ENCODE data around the gene TMEM150B.

Gene TMEM150B

DNA sequence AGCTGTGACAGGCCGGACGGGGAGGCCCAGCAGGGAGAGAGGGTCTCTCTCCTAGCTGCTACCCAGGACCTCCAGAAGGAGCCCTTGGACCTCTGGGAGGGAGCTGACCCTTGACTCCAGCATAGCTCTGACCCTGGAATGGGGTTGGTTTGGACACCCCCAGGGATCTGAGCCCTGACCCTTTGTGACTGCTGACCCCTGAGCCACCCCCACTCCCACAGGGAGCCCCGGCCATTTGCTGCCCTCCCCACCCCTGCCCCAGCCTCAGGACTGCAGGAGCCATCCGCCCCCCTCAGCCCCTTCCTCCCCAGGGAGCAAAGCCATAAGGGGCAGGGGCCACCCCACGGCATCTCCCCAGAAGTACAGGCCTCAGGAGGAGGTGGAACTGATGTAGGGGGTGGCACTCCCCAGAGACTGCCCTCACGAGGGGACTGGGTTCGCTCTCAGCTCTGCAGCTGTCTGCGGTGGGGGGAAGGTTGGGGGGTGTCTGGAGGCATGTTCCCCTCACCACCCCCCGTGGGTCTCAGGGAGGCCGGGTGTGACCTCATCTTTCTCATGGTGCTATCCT is 22.4 kb upstream of the TMEM150B start:
- CTCF ChIA-PET, result no interaction called here
- no peak for DNase-seq
- Mint-ChIP-seq H3K4me3 (no peak overlapping the region), H3K9me3 (no peaks in the 10 kb centered on the region), H3K27me3 (peaks cover 22% of the 10 kb centered on the region), H3K4me1 (peaks cover 15% of the 10 kb centered on the region), H3K27ac (no peak overlapping the region), H3K36me3 (peaks cover 21% of the 10 kb centered on the region)

- H3K27ac Mint-ChIP-seq, result no peak overlapping the region
- DNase-seq, result no peak
- CTCF ChIA-PET, result no interaction called here
- H3K27me3 Mint-ChIP-seq, result peaks cover 16% of the 10 kb centered on the region
- no peaks in the 10 kb centered on the region for H3K9me3 Mint-ChIP-seq
- H3K4me3 Mint-ChIP-seq, result no peak overlapping the region
- peaks cover 11% of the 10 kb centered on the region for H3K4me1 Mint-ChIP-seq
- H3K36me3 Mint-ChIP-seq, result peaks cover 21% of the 10 kb centered on the region
Observed at GRCh38 chr19:55346725-55347441, 21.7 kb upstream of the TMEM150B start.

DNA sequence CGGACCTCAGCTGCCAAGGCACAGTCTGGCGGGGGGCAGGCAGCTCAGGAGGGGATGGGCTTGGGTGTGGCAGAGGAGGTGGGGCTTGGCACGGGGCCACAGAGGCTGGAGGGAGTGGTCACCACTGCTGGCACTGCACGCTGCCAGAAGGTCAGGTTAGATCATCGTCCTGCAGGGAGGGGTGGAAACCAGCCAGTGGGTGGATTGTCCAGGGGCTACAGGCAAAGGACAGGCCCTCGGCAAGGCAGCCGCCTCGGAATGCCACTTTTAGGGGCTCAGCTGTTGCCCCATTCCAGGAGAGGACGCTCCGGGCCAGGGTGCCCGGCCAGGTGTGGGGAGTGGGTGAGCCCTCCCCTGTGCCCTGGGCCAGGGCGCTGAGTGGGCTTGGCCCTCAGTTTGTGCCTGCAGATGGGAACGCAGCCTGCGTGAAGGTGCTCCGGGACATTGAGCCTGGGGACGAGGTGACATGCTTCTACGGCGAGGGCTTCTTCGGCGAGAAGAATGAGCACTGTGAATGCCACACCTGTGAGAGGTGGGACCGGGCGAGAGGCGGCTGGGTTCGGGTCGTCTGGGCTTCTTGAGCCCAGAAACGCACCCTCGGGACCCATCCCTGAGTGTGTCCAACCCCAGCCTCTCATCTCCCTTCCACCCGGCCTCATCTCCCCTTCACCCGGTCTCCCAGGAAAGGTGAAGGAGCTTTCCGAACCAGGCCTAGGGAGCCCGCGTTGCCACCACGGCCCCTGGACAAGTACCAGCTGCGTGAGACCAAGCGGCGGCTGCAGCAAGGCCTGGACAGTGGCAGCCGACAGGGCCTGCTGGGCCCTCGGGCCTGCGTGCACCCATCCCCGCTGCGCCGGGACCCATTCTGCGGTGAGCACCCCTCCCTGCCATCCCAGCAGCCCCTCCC is 20.9 kb upstream of the TMEM150B start:
- H3K27me3 Mint-ChIP-seq, result peaks cover 8% of the 10 kb centered on the region
- CTCF ChIA-PET, result no interaction called here
- no peaks in the 10 kb centered on the region for H3K9me3 Mint-ChIP-seq
- peaks cover 24% of the 10 kb centered on the region for H3K36me3 Mint-ChIP-seq
- H3K27ac Mint-ChIP-seq, result no peak overlapping the region
- H3K4me1 Mint-ChIP-seq, result peaks cover 8% of the 10 kb centered on the region
- no peak overlapping the region for H3K4me3 Mint-ChIP-seq
- no peak for DNase-seq

DNA sequence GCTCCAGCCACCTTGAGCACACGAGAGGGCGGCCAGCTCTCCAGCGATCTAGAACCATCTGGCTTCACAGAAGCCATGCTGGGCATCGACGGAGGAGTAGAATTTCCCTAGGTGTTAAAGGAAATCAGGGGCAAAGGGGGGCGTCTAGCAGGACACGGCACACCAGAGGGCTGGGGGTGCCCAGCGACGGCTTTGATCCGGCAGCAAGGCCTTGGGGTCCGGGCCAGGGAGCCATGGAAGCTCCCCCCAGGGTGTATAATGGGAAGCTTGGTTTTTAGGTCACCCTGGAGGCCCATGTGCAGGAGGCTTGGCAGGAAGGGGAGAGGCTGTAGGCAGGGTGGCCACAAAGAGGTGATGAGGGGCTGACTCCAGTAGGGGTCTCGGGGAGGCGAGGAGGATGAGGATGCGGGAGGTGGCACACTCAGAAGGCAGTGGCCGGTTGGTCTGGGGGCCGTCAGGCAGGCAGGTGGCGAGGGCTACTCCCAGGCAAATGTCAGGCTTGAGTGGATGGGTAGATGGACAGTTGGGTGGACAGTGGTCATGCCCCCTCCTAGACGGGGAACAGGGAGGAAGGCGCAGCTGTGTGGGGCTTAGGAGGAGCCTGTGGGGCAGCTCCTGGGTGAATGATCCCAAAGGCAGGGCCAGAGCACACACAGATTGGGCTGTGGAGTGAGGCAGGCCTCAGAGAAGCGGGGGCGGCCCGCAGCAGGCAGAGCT is 20.1 kb upstream of the TMEM150B start:
- H3K36me3 Mint-ChIP-seq, result peaks cover 24% of the 10 kb centered on the region
- H3K9me3 Mint-ChIP-seq, result no peaks in the 10 kb centered on the region
- no peak overlapping the region for H3K27ac Mint-ChIP-seq
- H3K4me3 Mint-ChIP-seq, result peak overlapping the region; percentile 23
- DNase-seq, result no peak
- no peaks in the 10 kb centered on the region for H3K27me3 Mint-ChIP-seq
- CTCF ChIA-PET, result no interaction called here
- H3K4me1 Mint-ChIP-seq, result peaks cover 12% of the 10 kb centered on the region

- Mint-ChIP-seq H3K36me3 (peaks cover 25% of the 10 kb centered on the region), H3K9me3 (no peaks in the 10 kb centered on the region), H3K4me3 (no peak overlapping the region), H3K4me1 (peaks cover 18% of the 10 kb centered on the region), H3K27ac (no peak overlapping the region), H3K27me3 (no peaks in the 10 kb centered on the region)
- DNase-seq, result no peak
- CTCF ChIA-PET, result no interaction called here
Observed at GRCh38 chr19:55344444-55344843, 19.3 kb upstream of the TMEM150B start.

GRCh38 chr19:55341595-55342531 is 16.7 kb upstream of the TMEM150B start:
- peaks cover 5% of the 10 kb centered on the region for H3K27me3 Mint-ChIP-seq
- peak overlapping the region; percentile 40 for H3K27ac Mint-ChIP-seq
- peaks cover 23% of the 10 kb centered on the region for H3K36me3 Mint-ChIP-seq
- peaks cover 27% of the 10 kb centered on the region for H3K4me1 Mint-ChIP-seq
- H3K4me3 Mint-ChIP-seq, result peak overlapping the region; percentile 90
- no peak for DNase-seq
- CTCF ChIA-PET, result no interaction called here
- no peaks in the 10 kb centered on the region for H3K9me3 Mint-ChIP-seq

GRCh38 chr19:55341171-55341588 is 16.0 kb upstream of the TMEM150B start:
- Mint-ChIP-seq H3K27ac (peak overlapping the region; percentile 92), H3K4me3 (peak overlapping the region; percentile 90), H3K27me3 (peaks cover 8% of the 10 kb centered on the region), H3K36me3 (peaks cover 23% of the 10 kb centered on the region), H3K4me1 (peaks cover 27% of the 10 kb centered on the region), H3K9me3 (no peaks in the 10 kb centered on the region)
- CTCF ChIA-PET, result no interaction called here
- DNase-seq, result peak; percentile 82

DNA sequence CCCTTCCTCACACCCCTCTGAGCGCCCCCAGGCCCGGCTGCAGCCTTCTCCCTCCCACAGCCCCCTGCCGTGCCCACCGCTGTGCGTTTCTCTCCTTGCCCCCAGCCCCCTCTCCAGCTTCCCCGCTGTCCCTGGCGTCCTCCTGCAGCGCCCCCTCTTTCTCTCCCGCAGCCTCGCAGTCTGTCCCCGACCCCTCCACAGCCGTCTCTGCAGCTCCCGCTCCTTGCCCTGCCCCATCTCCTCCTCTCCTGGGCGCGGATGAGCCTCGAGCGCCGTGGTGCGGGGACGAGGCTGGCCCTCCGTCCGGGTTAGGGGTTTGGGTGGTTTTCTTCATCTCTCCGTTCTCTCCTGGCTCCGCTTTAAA is 15.6 kb upstream of the TMEM150B start:
- peak; percentile 52 for DNase-seq
- CTCF ChIA-PET, result no interaction called here
- Mint-ChIP-seq H3K27me3 (peaks cover 13% of the 10 kb centered on the region), H3K36me3 (peaks cover 23% of the 10 kb centered on the region), H3K4me1 (peaks cover 27% of the 10 kb centered on the region), H3K9me3 (no peaks in the 10 kb centered on the region), H3K4me3 (peak overlapping the region; percentile 90), H3K27ac (peak overlapping the region; percentile 92)

GRCh38 chr19:55339889-55340783 is 15.0 kb upstream of the TMEM150B start:
- peaks cover 18% of the 10 kb centered on the region for H3K36me3 Mint-ChIP-seq
- H3K4me1 Mint-ChIP-seq, result peaks cover 27% of the 10 kb centered on the region
- DNase-seq, result no peak
- no peaks in the 10 kb centered on the region for H3K9me3 Mint-ChIP-seq
- CTCF ChIA-PET, result interaction anchor here (1.0 to 1.8 kb wide), 6 partner anchors 38 to 199 kb away, joined by 3 to 12 read pairs (median 4); partner anchors contain the start of genes PPP6R1 and TMEM238
- peak overlapping the region; percentile 90 for H3K4me3 Mint-ChIP-seq
- H3K27ac Mint-ChIP-seq, result peak overlapping the region; percentile 94
- H3K27me3 Mint-ChIP-seq, result peaks cover 19% of the 10 kb centered on the region

DNA sequence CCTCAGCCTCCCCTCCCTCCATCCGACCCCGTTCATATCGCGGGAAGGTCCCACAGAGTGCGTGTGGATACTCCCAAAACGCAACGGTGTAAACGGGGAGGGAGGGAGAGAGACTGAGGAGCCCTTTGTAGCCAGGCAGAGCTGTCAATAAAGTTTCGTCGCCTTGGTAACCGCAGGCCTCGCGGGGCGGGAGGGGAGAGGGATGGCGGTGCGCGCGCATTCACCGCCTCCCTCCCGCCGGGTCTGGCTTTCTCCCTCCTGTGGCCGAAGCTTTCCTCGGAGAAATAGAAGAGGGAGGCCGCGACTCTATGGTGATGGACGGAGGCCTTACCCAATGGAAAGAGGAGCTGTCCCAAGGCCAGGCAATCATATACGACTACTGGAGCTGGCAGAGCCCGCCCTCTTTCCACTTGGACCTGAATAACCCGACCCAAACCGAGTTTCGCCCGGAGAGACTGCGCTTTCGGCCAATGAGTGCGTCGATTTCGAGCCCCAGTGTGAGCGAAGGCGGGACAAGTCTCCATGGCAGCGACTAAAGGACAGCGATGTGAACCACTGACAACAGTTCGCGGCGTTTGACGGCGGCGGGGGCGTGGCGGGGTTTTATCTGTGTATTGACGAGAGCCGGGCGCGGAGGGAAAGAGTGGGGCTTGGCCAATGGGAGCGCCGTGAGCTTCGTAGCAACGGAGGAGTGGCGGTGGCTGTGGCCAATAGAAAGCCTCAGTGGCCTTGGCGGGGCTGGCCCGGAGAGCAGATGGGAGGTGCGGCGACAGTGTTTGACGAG is 14.2 kb upstream of the TMEM150B start, which contains the start of gene KMT5C:
KMT5C (plus strand) TSS at position 772 of the 784 bp plus-strand sequence. CDS start 2,061 bp downstream, outside the sequence.
- CTCF ChIA-PET, result interaction anchor here (0.6 to 1.8 kb wide), 9 partner anchors 36 to 199 kb away, joined by 3 to 12 read pairs (median 4); partner anchors contain the start of genes PPP6R1 and TMEM238
- Mint-ChIP-seq H3K4me3 (peak within 1 kb of the TSS; percentile 90), H3K36me3 (peaks cover 16% of the 10 kb centered on the region), H3K27me3 (peaks cover 21% of the 10 kb centered on the region), H3K4me1 (peaks cover 27% of the 10 kb centered on the region), H3K27ac (peak within 1 kb of the TSS; percentile 94), H3K9me3 (no peaks in the 10 kb centered on the region)
- DNase-seq, result peak; percentile 100

GRCh38 chr19:55336101-55336500 is 11.0 kb upstream of the TMEM150B start:
- no peak overlapping the region for H3K27ac Mint-ChIP-seq
- H3K4me1 Mint-ChIP-seq, result peaks cover 21% of the 10 kb centered on the region
- H3K9me3 Mint-ChIP-seq, result no peaks in the 10 kb centered on the region
- DNase-seq, result no peak
- CTCF ChIA-PET, result interaction anchor here (2.5 kb wide), 1 partner anchor 34 kb away, joined by 12 read pairs; no protein-coding TSS in a partner anchor
- H3K36me3 Mint-ChIP-seq, result peaks cover 1% of the 10 kb centered on the region
- no peak overlapping the region for H3K4me3 Mint-ChIP-seq
- H3K27me3 Mint-ChIP-seq, result peaks cover 38% of the 10 kb centered on the region

GRCh38 chr19:55333870-55334269 is 8.7 kb upstream of the TMEM150B start:
- no peak overlapping the region for H3K4me3 Mint-ChIP-seq
- H3K9me3 Mint-ChIP-seq, result no peaks in the 10 kb centered on the region
- CTCF ChIA-PET, result no interaction called here
- no peaks in the 10 kb centered on the region for H3K36me3 Mint-ChIP-seq
- H3K4me1 Mint-ChIP-seq, result peaks cover 7% of the 10 kb centered on the region
- H3K27ac Mint-ChIP-seq, result no peak overlapping the region
- DNase-seq, result no peak
- peaks cover 42% of the 10 kb centered on the region for H3K27me3 Mint-ChIP-seq
